Upper lobe of left lung (tissue), 6 donors: Measurements from ENCODE around the gene LOX. TPM values are rescaled to one million over a fixed set of nuclear protein-coding genes. Genes with fewer than 3 reads are reported as not detected.

Source experiments
- ATAC-seq, 2 donors: fragments of 200-7000 bp; cut with Tn5 transposase; one replicate each; pipeline ENCODE4 v1.9.1; 2022; ENCODE audit warnings: mild to moderate bottlenecking in 2 of 2, moderate library complexity in 2 of 2; ENCODE audit not compliant: low FRiP score in 2 of 2
- DNase-seq, 2 donors: peaks; one replicate each; pipeline ENCODE4 v3.0.0-alpha.2; 2019 to 2020
- H3K27ac ChIP-seq, 4 donors: fragments of 200-600 bp; sonication (generic); one replicate each; pipeline ENCODE4 v1.5.1; 2016 to 2019
- H3K27me3 ChIP-seq, 4 donors: fragments of 200-600 bp; sonication (generic); one replicate each; pipeline ENCODE4 v1.5.1; 2017 to 2019
- H3K36me3 ChIP-seq, 4 donors: fragments of 200-600 bp; sonication (generic); one replicate each; pipeline ENCODE4 v1.5.1; 2016 to 2019
- H3K4me1 ChIP-seq, 4 donors: fragments of 200-600 bp; sonication (generic); one replicate each; pipeline ENCODE4 v1.5.1; 2018 to 2019
- H3K4me3 ChIP-seq, 4 donors: fragments of 200-600 bp; sonication (generic); one replicate each; pipeline ENCODE4 v1.5.1; 2017 to 2019; ENCODE audit warnings: mild to moderate bottlenecking in 2 of 4, moderate library complexity in 1 of 4
- H3K9me3 ChIP-seq, 4 donors: fragments of 200-600 bp; sonication (generic); one replicate each; pipeline ENCODE4 v1.5.1; 2018 to 2019
- EP300 ChIP-seq, 4 donors: sonication (generic); formaldehyde crosslinking; IDR thresholded peaks; one replicate each; pipeline ENCODE4 v1.5.1; 2017; ENCODE audit warnings: antibody characterized with exemption in 4 of 4, control low read depth in 2 of 4
- POLR2A ChIP-seq, 4 donors: fragments of 450-650 bp; IDR thresholded peaks; one replicate each; pipeline ENCODE4 v1.5.1; 2016 to 2017; ENCODE audit warnings: antibody characterized with exemption in 4 of 4, mild to moderate bottlenecking in 2 of 4
- POLR2AphosphoS5 ChIP-seq, 2 donors: sonication (generic); formaldehyde crosslinking; IDR thresholded peaks; one replicate each; pipeline ENCODE4 v1.5.1; 2017; ENCODE audit warnings: antibody characterized with exemption in 2 of 2
- WGBS, 2 donors: methylation state at CpG; one replicate each; pipeline ENCODE4 v1.1.5; 2017 to 2018; 5-methylcytosine and 5-hydroxymethylcytosine counted together
- total RNA-seq, 6 donors: library from RNA; depleted of rRNA in 4 of 6; stranded (reverse); fragments of >200 nt in 4 of 6; gene quantifications; one replicate each; pipeline versions ENCODE4 v1.1.0 to v1.2.1, GENCODE V29; 2016 to 2021
- TF ChIP-seq, protein P1 (sequence below), 6 experiments: fragments of 450-650 bp in 4 of 6; fragments of 200-600 bp in 2 of 6; sonication (generic) in 2 of 6; IDR thresholded peaks; one replicate each; pipeline ENCODE4 v1.5.1; 2016 to 2019; ENCODE audit warnings: antibody characterized with exemption in 6 of 6
- donor health status: DM: no; HTN: no; CAD: no; lungs with moderate emphysema.
- donor health status: DM: no; HTN: yes; CAD: no; lungs with severe emphysema.

LOX gene
- total RNA-seq, 6 donors from 2014 or later = 5.2 to 48.7 (median 23.9) TPM

- DNase-seq = no peak
- ATAC-seq = no peak
- Histone ChIP-seq H3K36me3 (peaks cover 0 to 25% (median 10%) of the 10 kb centered on the region in 4 donors), H3K9me3 (no peaks in the 10 kb centered on the region), H3K27ac (no peak overlapping the region), H3K4me1 (no peaks in the 10 kb centered on the region), H3K27me3 (no peaks in the 10 kb centered on the region), H3K4me3 (no peak overlapping the region)
- 92 to 97% methylated on average over 2 of the region's 2 CpGs for WGBS, 2 donors
- TF ChIP-seq POLR2A (IDR thresholded peaks at IDR 0.05) (no peak), EP300 (IDR thresholded peaks at IDR 0.05) (no peak), POLR2AphosphoS5 (IDR thresholded peaks at IDR 0.05) (no peak)
- TF ChIP-seq, protein P1, sequence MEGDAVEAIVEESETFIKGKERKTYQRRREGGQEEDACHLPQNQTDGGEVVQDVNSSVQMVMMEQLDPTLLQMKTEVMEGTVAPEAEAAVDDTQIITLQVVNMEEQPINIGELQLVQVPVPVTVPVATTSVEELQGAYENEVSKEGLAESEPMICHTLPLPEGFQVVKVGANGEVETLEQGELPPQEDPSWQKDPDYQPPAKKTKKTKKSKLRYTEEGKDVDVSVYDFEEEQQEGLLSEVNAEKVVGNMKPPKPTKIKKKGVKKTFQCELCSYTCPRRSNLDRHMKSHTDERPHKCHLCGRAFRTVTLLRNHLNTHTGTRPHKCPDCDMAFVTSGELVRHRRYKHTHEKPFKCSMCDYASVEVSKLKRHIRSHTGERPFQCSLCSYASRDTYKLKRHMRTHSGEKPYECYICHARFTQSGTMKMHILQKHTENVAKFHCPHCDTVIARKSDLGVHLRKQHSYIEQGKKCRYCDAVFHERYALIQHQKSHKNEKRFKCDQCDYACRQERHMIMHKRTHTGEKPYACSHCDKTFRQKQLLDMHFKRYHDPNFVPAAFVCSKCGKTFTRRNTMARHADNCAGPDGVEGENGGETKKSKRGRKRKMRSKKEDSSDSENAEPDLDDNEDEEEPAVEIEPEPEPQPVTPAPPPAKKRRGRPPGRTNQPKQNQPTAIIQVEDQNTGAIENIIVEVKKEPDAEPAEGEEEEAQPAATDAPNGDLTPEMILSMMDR (IDR thresholded peaks at IDR 0.05) = no peak
Measured at GRCh38 chr5:122031836-122032235, 46.2 kb downstream of the LOX start.

- H3K4me3 ChIP-seq = no peak overlapping the region
- H3K27ac ChIP-seq = no peak overlapping the region
- no peaks in the 10 kb centered on the region for H3K27me3 ChIP-seq
- no peaks in the 10 kb centered on the region for H3K4me1 ChIP-seq
- no peaks in the 10 kb centered on the region for H3K9me3 ChIP-seq
- DNase-seq = no peak
- peaks cover 0 to 26% (median 10%) of the 10 kb centered on the region in 4 donors for H3K36me3 ChIP-seq
- no peak for TF ChIP-seq POLR2AphosphoS5 (IDR thresholded peaks at IDR 0.05)
- TF ChIP-seq, protein P1 (IDR thresholded peaks at IDR 0.05) = no peak
- ATAC-seq = no peak
Measured at GRCh38 chr5:122030251-122030650, 47.8 kb downstream of the LOX start.

DNA sequence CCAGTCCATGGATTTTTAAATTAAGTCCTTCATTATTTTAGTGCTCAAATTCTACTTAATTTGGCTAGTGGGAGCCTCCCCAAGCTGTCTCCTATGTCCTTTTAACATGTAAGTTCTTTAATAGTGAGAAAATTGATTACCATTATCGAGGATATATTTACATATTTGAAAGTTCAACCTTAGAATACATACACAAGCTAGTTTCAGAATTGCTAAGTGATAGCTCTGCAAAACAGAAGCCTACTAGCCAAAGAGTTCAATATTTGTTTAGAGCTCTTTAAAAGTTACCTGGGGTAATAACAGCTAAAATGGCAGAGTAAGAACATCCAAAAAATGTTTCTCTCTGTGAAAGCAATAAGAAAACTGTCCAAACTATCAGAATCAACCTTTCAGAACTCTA lies 48.2 kb downstream of the LOX start:
- no peak for DNase-seq
- TF ChIP-seq, protein P1 (IDR thresholded peaks at IDR 0.05) = no peak
- TF ChIP-seq EP300 (IDR thresholded peaks at IDR 0.05) = no peak
- no peak for TF ChIP-seq POLR2AphosphoS5 (IDR thresholded peaks at IDR 0.05)
- no peak for TF ChIP-seq POLR2A (IDR thresholded peaks at IDR 0.05)
- Histone ChIP-seq H3K4me3 (no peak overlapping the region), H3K4me1 (no peaks in the 10 kb centered on the region), H3K9me3 (no peaks in the 10 kb centered on the region), H3K27ac (no peak overlapping the region), H3K36me3 (peaks cover 0 to 26% (median 10%) of the 10 kb centered on the region in 4 donors), H3K27me3 (no peaks in the 10 kb centered on the region)
- no peak for ATAC-seq
- WGBS, 2 donors = 89 to 92% methylated on average over 1 of the region's 1 CpG

DNA sequence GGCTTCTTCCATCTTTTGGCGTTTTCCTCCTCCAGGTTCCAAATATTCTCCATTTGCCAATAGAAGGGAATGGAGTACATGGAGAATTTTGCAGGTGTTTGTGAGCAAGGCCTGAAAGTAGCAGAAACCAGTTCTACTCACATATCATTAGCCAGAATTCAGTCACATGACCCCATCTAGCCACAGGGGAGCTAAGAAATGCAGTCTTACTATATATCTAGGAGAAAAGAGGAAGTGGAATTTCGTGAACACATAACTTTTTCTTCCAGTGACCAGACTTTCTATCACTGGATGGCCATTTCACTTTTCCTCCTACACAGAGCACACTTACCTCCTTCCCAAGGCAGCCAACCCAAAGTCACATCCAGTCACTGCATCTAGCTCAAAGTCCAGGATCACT lies 55.1 kb downstream of the LOX start:
- Histone ChIP-seq H3K27me3 (no peaks in the 10 kb centered on the region), H3K4me1 (no peaks in the 10 kb centered on the region), H3K4me3 (no peak overlapping the region), H3K36me3 (peaks cover 5 to 52% (median 13%) of the 10 kb centered on the region in 4 donors), H3K9me3 (no peaks in the 10 kb centered on the region), H3K27ac (no peak overlapping the region)
- WGBS, 2 donors = 86 to 93% methylated on average over 2 of the region's 2 CpGs
- TF ChIP-seq POLR2AphosphoS5 (IDR thresholded peaks at IDR 0.05) (no peak), EP300 (IDR thresholded peaks at IDR 0.05) (no peak), POLR2A (IDR thresholded peaks at IDR 0.05) (no peak)
- TF ChIP-seq, protein P1 (IDR thresholded peaks at IDR 0.05) = no peak
- ATAC-seq (no peak), DNase-seq (no peak)

DNA sequence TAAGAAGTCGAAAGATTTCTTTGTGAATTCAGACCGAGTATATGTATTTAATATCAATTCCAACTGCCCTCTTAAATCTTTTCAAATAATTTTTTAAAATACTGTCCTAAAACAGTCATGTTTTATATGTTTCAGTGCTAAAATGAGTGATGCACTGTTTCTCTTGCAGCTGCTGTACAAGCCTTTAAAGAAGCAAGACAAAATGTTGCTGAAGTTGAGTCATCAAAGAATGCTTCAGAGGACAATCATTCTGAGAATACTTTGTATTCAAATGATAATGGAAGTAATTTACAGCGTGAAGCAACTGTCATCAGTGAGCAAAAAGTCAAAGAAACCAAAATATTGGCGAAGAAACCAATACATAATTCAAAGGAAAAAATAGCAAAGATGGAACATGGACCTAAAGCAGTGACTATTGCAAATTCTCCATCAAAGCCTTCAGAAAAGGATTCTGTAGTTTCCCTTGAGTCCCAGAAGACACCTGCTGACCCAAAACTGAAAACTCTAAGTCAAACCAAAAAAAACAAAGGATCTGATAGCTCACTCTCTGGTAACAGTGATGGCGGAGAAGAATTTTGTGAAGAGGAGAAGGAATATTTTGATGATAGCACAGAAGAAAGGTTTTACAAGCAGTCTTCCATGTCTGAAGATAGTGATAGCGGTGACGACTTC lies 58.0 kb downstream of the LOX start:
- H3K36me3 ChIP-seq = peaks cover 0 to 40% (median 11%) of the 10 kb centered on the region in 4 donors
- ATAC-seq = no peak
- WGBS, 2 donors = 93 to 97% methylated on average over 7 of the region's 7 CpGs
- H3K4me3 ChIP-seq = no peak overlapping the region
- no peaks in the 10 kb centered on the region for H3K4me1 ChIP-seq
- no peaks in the 10 kb centered on the region for H3K9me3 ChIP-seq
- TF ChIP-seq POLR2A (IDR thresholded peaks at IDR 0.05) (no peak), POLR2AphosphoS5 (IDR thresholded peaks at IDR 0.05) (no peak), EP300 (IDR thresholded peaks at IDR 0.05) (no peak)
- TF ChIP-seq, protein P1 (IDR thresholded peaks at IDR 0.05) = no peak
- H3K27me3 ChIP-seq = no peaks in the 10 kb centered on the region
- no peak for DNase-seq
- no peak overlapping the region for H3K27ac ChIP-seq
